HG02938 (cell line): ENCODE results near the gene ANK3.

Experiments
- ATAC-seq: cut with Tn5 transposase; IDR thresholded peaks from one replicate; pipeline ENCODE4 v1.9.1; 2021; ENCODE audit warnings: mild to moderate bottlenecking, moderate library complexity; ENCODE audit not compliant: unreplicated experiment

The ANK3 gene

DNA sequence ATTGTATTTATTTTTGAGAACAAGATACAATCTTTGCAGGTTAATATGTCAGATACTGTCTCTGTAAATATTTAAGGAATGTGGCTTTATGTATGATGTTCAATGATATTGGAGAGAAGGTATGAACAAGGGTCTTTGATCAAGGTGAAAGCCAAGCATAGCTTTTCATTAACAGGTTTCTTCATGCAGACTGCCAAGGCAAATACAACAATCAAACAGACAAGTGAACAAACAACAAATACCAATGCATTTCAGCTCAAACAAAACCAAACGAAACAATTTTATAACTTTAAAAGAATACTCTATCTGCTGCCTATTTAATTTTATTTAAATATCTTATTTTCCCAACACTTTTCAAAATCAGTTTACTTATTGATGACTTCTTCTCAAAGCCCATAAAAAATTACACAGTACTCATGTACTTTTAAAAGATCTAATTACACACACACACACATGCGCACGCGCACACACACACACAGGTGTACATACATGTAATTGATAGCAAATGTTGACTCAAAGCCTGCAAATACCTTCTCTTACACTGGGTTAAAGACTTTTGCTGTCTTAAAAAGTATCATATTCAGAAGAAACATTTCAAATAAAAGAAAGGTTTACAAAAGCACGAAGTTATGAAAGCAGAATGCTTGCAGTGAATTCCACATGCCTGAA, 282.2 kb downstream of the ANK3 start:
- ATAC-seq: no peak

DNA sequence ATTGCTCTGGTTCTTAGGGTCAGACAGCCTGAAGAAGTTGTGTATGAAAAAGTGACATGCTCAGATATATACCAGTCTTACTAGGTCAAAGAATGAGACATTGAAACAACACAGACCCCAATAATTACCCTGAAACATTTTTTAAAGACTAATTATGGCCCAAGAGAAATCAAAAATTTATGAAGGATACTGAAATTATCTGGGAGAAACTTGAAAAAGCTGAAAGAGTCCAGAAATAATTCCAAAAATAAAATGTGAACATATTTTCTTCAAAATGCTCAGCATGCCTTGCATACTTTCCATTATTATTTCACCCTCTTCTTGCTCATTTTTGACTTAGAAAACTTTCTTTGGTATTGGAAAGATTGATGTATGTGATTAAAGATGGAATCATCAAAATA, 284.4 kb downstream of the ANK3 start:
- no peak for ATAC-seq

DNA sequence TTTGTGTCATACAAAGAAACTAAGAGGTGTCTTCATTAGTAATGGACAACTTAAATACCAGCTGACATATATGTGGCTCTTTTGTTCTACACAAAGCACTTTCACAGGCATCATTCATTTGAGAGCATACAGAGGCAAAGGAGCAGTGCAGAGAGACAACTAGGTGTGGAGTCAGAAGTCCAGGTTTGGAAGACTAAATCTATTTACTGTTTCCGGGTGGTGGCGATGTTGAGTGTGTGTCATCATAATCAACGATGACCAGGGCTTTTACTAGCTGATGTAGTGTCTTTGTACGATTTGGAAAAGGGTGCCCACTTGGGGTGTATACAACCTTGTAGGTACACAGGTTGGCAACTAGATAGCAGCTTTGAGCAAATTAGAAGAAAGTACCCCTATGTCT, 287.9 kb downstream of the ANK3 start:
- no peak for ATAC-seq

DNA sequence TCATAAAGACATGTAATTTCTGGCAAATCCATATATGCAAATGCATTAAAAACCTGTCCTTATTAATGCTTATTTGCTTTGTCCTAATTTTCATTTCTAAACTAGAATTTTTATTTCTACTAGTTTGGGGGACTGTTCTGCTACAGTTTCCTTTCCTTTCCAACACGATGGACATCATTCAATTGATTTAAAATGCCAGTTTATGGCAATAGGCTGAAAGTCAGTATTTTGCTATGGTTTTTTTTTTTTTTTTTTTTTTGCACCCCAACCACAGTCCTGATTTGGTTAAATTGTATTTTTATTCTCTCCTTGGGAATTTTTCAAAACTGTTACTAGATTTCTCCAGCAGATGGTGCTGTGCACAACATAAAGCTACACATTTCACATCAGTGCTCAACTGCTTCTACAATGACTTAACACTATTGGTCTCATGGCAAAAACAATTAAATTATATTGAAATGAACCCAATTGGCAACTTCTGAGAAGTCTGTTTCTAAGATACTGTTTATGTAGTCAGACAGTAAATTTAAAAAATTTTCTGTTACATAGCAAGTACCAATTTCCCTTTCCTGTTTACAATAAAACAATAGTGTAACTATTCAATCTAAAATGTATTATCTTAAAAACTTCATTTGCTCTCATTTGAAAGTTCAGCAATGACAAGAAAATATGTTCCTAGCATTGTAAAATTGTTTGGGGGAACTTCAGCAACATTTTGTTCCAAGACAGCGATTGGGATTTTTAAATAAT, 289.5 kb downstream of the ANK3 start:
- ATAC-seq: no peak

DNA sequence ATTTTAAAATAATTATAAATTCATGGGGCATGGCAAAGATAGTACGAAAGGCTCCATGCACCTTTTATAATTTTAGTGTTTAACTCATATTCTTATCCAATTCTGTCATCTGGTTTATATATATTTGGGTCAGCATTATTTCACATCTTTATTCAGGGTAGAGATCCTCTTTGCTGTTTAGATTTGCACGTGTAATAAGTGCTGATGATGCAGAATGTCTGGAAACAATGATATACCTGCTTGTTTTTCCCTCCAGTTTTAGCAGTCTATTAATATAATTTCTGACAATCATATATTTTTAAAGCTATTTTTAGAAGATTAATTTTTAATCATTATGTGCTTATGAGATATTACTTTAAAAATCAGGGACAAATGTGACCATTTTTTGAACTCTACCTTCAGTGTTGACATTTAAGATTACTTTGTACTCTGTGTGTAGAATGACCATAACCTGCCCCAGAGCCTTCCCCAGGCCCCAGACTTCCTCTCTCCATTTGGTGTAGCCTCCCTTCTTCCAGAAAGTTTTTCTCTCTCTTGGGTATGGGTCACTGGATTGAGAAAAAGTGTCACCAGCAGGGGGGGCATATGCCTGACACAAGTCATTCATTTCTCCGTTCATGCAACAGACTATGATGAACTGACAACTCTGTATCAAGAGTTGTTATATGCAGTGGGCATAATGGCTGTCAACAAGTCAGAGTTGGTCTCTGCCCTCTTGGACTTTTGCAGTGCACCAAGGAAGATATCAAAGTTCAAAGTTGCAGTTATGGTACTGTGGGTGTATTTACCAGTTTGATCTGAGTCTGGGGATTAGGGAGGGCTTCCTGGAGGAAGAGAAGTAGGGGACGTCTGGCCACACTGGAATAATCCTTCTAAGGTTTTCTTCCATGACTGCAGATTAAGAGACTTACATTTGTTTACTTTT, 290.7 kb downstream of the ANK3 start:
- ATAC-seq: no peak

DNA sequence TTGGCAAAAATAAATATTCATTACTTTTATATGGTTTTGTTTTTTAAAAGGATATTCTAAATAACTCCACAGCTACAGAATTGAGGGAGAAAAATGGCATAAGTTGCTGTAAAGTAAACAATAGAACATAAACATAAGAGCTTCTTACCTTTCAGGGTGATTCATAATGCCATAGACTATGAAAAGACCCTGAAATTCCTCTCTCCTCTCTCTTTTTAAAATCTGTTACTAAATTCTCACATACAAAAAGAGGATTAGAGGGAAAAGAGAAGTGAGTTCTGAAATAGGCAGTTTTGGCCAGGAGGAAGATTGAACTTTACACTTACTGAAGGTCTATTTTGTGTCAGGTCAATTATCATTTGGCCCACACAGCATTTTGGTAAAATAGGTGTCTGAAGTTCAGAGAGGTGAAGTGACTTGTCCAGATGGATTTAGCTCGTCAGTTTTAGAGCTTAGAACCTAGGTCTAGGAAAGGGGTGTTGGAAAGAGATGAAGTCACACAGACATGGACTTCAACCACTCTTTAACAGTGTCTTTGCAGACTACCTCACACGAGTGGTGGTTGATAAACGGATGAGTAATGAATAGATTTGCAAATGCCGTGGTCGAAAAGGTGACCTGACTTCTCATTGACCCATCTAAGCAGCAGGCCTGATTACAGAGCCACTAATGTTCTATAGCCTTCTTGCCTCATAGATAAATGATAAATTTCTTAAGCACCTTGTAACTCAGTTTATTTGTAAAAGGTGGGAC, 292.7 kb downstream of the ANK3 start:
- ATAC-seq: peak; percentile 88

DNA sequence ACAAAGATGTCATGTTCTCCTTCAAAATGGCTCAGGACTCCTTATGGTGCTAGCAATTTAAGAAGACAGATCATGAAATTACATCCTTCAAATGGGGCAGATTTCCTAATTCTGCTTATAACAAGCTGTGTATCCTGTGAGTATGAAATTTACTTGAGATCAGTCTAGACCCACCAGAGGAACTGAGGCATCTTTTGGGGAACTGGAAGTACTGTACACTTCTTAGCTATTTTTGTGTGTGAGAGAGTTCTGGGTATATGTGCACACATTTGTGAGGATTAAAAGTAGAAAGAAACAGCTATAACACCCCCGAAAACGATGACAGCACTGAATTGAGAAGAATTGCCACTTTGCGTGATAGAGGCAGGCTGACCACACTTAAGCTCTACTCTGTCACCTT, 296.4 kb downstream of the ANK3 start:
- no peak for ATAC-seq

DNA sequence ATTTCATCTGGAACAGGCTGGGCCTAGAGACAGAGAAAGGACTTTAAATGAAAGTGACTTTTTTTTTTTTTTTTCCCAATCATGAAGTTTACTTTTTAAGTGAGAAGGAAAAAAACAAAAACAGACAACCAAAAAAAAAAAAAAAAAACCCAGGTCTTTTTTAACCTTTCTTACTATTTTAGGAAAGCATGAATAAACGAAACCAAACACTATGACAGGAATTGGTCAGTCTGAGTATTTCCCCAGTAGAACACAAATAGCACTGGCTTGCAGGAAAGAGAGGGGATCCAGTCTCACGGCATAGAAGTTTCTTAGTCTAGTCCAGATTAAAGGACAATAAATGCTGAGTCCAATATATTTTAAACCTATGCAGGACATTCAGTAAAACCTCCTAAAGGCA, 302.8 kb downstream of the ANK3 start:
- peak; percentile 81 for ATAC-seq

DNA sequence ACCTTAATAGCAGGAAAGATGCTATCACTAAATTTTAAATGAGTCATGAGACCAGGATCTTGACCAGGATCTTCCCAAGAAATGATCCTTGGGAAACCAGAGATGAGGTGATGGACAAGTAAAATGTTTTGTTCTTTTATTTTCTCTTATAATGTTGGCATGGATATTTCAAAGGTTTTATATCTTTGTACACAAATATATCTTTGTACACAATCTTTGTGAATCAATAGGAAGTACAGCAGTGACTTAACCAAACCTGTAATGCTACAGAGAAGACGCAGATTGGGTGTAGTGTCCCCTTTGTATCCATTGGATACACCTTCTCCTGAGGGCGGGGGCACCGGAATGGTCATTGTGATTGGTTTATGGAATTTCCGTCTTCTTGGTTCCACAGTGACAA, 303.3 kb downstream of the ANK3 start:
- no peak for ATAC-seq

DNA sequence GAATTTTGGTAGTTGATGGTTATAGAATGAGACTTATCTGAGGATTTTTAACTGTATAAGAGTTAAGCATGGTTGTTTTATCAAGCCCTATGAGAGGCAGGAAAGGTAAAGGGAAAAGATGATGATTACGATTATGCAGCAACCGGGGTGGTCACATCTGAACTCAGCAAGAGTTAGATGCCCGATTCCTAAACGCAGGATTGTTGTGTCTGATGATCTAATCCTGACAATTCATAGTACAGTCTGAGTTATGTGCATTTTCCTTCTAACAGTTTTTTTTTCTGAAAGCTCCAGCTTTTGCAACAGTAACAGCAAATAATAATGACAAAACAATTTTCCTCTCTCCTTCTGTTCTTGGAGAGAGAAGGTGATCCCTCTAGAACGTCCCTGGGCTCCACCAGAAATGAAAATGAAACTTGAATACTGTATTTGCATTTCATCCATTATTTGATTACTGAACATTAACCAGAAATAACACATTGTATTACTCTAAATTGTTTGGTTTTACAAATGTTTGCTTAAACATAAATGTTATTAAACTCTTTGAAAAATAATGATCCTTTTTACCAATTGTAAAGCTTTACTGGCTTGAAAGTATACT, 306.8 kb downstream of the ANK3 start:
- no peak for ATAC-seq

DNA sequence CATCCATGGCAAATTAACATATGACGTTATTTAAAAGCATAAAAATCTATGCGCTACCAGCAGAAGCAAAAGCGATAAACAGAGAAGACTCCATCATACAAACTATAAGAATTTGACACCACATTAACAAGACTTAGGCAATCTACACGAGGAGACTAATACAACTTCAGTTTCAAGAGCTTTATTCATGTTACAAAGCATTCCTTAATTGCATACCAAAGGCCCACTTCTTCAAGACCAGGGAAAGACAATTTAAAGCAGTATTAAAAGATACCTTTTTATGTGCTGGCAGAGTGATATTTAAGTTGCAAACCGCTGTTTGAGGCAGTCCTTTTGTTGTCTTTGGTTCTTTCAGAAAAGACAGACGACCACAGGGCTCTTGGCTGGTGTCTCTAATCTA, 307.3 kb downstream of the ANK3 start:
- no peak for ATAC-seq

DNA sequence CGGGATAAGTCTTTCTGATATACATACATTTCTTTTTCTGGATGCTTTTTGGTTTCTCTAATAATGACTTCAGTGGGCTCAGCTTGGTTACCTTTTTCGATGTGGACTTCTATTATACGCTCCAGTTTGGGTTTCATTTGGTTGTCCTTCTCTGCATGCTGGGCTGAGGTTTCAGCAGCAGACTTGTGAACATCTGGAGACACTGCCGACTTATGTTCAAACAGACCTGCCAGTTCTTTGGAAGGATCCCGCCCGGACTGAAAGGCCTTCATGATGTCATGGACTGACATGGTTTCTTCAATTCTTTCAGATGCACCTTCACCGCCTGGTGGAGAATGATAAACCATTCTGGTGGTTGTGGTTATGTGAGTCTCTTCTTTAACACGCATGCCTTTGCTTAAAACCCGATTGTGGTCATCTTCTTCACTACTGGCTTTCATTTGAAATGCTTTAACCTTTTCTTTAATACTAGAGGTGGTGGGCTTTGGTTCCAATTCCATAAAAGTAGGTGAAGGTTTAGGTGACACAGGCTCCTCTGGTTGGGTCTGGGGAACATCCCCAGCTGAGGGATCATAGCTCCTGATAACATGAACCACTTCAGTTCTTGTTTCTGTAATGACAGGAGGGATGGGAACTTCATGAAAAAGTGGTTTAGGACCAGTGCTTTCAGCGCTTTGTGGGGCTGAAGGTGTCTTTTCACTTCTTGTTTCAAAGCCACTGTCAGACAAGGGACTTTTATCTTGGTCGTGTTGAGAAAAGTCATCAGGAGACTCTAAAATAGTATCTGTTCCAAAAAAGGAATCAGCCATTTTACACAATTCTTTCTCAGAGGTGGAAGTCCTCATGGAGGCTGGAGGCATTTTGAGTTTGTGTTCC, 315.7 kb downstream of the ANK3 start:
- peak; percentile 91 for ATAC-seq

DNA sequence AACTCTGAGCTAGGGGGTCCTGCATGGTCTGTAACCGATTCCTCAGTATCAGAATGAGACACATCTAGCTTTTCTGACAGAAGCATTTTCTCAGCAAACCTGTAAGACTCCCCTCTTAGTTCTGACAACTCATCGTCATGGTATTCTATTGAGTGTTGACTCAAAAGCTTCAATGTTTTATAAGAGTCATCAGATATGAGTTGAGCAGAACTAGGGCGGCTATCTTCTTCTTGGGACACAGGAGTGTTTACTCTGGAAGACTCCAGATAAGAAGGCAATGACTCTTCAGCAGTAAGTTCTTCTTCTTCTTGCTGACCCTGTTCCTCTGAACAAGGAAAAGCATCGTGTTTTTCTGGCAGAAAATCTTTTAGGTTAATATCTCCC, 316.3 kb downstream of the ANK3 start:
- ATAC-seq: no peak

DNA sequence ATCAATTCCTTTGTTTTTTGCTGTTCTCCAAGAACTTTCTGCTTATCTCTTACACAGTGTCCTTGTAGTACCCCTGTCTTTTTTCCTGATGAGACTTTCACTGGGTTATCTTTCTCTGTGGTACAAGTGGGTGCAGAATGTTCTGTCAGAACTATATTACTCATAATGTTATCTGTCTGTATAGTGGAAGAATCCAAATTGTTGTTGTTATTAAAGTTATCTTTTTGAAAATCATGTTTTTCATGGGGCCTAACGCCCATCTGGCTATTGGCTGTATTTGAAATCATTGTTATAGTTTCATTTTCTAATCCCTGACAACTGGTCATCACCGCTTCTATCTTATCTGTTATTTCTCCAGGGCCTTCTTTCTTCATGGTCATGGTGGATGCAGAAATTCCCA, 320.4 kb downstream of the ANK3 start:
- ATAC-seq: no peak

DNA sequence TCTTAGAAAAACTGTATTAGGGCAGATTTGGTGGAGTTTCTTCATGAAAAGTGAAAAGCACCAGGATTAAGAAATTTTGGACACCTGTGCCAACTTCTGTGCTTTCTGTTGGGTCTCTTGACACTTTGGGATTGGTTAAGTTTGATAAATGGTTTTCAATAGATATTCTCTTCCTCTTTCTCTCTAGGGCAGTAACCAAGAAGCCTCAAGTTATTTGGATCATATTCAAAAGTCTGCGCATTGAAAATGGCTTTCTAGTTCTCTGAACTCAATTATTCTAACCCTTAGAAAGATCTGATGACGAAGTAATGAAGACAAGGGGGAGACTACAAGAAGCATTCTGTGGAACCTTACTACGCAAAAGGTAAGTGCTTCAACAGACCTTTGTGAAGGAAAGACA, 339.3 kb downstream of the ANK3 start:
- ATAC-seq: no peak

DNA sequence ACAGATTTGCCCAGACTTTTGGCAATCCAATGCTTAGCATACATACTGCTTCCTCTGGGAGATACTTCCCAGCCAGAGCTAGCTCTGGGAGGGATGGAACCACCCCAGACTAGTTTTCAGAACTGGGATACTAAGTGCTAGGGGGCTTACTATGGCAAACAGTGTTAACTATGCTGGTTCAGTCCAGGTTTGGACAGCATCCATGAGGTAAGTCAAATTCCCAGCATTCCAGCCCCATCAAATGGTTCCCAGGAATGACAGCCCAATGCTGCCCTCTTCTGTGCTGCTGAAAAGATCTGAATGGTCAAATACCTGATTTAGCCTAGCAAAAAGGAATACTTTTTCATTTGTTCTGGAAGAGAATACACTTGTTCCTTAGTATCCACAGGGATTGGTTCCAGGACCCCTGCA, 341.6 kb downstream of the ANK3 start:
- ATAC-seq: no peak

DNA sequence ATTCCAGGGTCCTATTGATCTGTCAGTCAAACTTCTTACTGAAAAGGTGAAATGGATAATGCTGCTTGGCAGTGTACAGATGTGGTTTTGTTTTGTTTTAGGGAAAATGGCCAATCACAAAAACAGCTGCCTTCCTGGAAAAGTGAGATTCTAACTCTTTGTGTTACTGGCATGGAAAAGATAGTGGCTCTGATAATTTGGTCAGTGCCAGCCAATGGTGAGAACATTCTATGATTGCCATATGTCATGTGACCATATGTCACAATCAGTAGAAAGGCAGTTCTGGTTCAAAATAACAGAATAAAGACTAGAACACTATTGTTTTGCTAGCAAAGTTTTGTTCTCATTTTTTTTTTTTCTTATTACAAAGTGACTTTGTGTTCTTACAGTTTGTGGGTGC, 344.1 kb downstream of the ANK3 start:
- ATAC-seq: no peak

DNA sequence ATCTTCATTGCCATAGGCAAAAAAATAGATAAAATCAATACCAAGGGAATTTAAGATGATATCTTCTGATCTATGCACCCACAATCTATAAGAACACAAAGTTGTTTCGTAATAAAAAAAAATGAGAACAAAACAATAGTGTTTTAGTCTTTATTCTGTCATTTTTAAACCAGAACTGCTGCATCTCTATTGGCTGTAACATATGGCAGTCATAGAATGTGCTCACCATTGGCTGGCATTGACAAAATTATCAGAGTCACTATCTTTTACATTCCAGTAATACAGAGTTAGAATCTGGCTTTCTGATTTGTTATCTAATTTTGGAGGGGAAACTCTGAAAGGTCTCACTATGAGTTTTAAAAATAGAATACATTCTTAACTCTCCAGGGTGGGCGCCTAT, 344.7 kb downstream of the ANK3 start:
- ATAC-seq: no peak

DNA sequence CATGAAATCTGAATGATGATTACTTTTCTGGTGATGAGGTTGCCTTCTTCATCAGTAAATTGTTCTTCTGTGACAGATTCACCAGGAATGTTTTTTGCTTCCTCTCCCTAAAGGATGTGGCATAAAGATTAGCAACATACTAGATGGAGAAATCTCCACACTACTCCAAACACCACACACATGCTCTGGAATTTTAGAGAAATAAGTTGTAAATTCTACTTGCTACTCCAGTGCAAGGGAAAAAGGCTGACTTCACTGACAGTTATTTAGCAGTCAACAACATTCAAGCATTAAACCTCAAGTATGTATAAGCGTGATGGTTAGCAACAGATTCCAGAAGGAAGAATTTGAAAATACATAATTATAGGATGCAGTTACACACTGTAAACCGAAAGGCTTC, 345.4 kb downstream of the ANK3 start:
- ATAC-seq: no peak
